ENCODE results near the gene AFAP1L1. TPM values are rescaled to one million over a fixed set of nuclear protein-coding genes. Genes with fewer than 3 reads are reported as not detected.

Gene AFAP1L1
- total RNA-seq (ENCODE audit: unreplicated experiment): 0.25 TPM
- long read RNA-seq: 0 reads

GRCh38 chr5:149271716-149272563, at the start of gene AFAP1L1:
TSS of gene AFAP1L1 (plus strand) at chr5:149271859. CDS start at chr5:149271969, 110 bp downstream.
- peak; percentile 53 for DNase-seq
- no peak for TF ChIP-seq CTCF (IDR thresholded peaks at IDR 0.05; ENCODE audit: partially characterized antibody, unreplicated experiment)
- Mint-ChIP-seq H3K36me3 (ENCODE audit: unreplicated experiment) (no peaks in the 10 kb centered on the region), H3K4me1 (ENCODE audit: low read depth, unreplicated experiment) (peaks cover 8% of the 10 kb centered on the region), H3K27me3 (ENCODE audit: unreplicated experiment) (peaks cover 14% of the 10 kb centered on the region), H3K9me3 (ENCODE audit: unreplicated experiment) (peaks cover 2% of the 10 kb centered on the region), H3K27ac (ENCODE audit: unreplicated experiment) (no peak within 1 kb of the TSS), H3K4me3 (ENCODE audit: unreplicated experiment) (peak within 1 kb of the TSS; percentile 93)

- Mint-ChIP-seq H3K4me3 (ENCODE audit: unreplicated experiment) (no peak overlapping the region), H3K9me3 (ENCODE audit: unreplicated experiment) (peaks cover under 1% of the 10 kb centered on the region), H3K36me3 (ENCODE audit: unreplicated experiment) (no peaks in the 10 kb centered on the region), H3K4me1 (ENCODE audit: low read depth, unreplicated experiment) (no peaks in the 10 kb centered on the region), H3K27me3 (ENCODE audit: unreplicated experiment) (no peaks in the 10 kb centered on the region), H3K27ac (ENCODE audit: unreplicated experiment) (no peak overlapping the region)
- no peak for TF ChIP-seq CTCF (IDR thresholded peaks at IDR 0.05; ENCODE audit: partially characterized antibody, unreplicated experiment)
- DNase-seq: no peak
Measured at GRCh38 chr5:149223081-149223848, 48.4 kb upstream of the AFAP1L1 start.

GRCh38 chr5:149224282-149224681, 47.4 kb upstream of the AFAP1L1 start:
- Mint-ChIP-seq H3K9me3 (ENCODE audit: unreplicated experiment) (no peaks in the 10 kb centered on the region), H3K4me3 (ENCODE audit: unreplicated experiment) (no peak overlapping the region), H3K27me3 (ENCODE audit: unreplicated experiment) (no peaks in the 10 kb centered on the region), H3K36me3 (ENCODE audit: unreplicated experiment) (no peaks in the 10 kb centered on the region), H3K4me1 (ENCODE audit: low read depth, unreplicated experiment) (peaks cover 5% of the 10 kb centered on the region), H3K27ac (ENCODE audit: unreplicated experiment) (no peak overlapping the region)
- DNase-seq: no peak
- no peak for TF ChIP-seq CTCF (IDR thresholded peaks at IDR 0.05; ENCODE audit: partially characterized antibody, unreplicated experiment)

GRCh38 chr5:149227168-149227826, 44.4 kb upstream of the AFAP1L1 start:
- Mint-ChIP-seq H3K27ac (ENCODE audit: unreplicated experiment) (no peak overlapping the region), H3K27me3 (ENCODE audit: unreplicated experiment) (peaks cover 2% of the 10 kb centered on the region), H3K9me3 (ENCODE audit: unreplicated experiment) (no peaks in the 10 kb centered on the region), H3K4me3 (ENCODE audit: unreplicated experiment) (no peak overlapping the region), H3K4me1 (ENCODE audit: low read depth, unreplicated experiment) (peaks cover 5% of the 10 kb centered on the region), H3K36me3 (ENCODE audit: unreplicated experiment) (no peaks in the 10 kb centered on the region)
- DNase-seq: no peak
- no peak for TF ChIP-seq CTCF (IDR thresholded peaks at IDR 0.05; ENCODE audit: partially characterized antibody, unreplicated experiment)
